GM12873 (cell line): ENCODE results near the gene FIZ1.

Experiments used
- TF ChIP-seq, protein P1 (sequence below): IDR thresholded peaks from 2 replicates; pipeline ENCODE4 v1.5.1; 2012; ENCODE audit warnings: low read depth, mild to moderate bottlenecking, moderate library complexity, low read length, control low read depth; ENCODE audit not compliant: insufficient read depth; ENCODE audit errors: missing control alignments

Gene FIZ1

DNA sequence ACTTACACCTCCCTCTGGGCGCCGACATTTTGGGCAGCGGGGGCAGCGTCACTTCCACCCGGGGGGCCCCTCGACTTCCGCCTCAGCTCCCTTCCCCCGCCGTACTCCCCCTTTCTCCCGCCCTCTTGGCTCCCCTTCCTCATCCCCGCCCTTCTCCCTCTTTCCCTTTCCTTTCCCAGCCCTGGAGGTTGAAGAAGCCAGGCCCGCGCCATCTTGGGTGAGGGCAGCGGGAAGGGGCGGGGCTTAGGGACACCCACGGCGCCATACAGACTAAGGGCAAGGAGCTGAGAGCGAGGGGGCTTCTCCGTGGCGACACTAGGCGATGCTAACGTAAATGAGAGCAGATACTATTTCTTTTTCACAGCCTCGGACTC, at the start of gene FIZ1:
Gene FIZ1, minus strand, starts transcription at position 50 of the 374 bp plus-strand sequence. CDS start 1,652 bp downstream, outside the sequence.
- TF ChIP-seq, protein P1, sequence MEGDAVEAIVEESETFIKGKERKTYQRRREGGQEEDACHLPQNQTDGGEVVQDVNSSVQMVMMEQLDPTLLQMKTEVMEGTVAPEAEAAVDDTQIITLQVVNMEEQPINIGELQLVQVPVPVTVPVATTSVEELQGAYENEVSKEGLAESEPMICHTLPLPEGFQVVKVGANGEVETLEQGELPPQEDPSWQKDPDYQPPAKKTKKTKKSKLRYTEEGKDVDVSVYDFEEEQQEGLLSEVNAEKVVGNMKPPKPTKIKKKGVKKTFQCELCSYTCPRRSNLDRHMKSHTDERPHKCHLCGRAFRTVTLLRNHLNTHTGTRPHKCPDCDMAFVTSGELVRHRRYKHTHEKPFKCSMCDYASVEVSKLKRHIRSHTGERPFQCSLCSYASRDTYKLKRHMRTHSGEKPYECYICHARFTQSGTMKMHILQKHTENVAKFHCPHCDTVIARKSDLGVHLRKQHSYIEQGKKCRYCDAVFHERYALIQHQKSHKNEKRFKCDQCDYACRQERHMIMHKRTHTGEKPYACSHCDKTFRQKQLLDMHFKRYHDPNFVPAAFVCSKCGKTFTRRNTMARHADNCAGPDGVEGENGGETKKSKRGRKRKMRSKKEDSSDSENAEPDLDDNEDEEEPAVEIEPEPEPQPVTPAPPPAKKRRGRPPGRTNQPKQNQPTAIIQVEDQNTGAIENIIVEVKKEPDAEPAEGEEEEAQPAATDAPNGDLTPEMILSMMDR, result no peak

DNA sequence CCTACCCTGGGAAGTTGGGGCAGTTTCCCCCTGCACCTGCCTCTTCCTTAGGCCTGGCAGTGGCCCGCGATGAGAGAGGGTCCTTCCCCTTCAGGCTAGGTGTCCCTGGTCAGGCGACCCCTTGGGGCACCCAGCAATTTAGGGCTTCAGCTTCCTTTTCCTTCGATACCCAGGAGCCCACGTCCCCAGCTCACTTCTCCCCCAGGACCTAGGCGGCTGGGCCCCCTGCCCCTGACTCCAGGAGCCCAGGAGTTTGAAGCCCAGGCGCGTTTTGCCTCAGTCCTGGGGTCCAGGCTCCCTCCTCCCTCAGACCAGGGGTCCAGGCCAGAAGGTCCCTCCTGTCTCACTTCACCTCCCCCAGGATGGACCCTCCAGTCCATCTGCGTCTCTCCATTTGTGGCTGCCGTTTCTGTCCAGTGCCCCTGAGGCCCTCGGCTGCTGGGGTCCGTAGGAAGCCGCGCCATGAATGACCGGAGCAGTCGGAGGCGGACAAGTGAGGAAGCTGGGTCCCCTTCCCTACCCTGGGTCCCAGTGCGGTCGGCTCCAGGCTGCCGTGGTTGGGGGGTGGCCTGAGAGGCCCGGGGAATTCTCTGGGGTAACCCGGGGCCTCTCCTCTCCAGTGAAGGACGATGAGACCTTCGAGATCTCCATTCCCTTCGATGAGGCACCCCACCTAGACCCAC, 49.4 kb upstream of the FIZ1 start:
- TF ChIP-seq, protein P1, result no peak

DNA sequence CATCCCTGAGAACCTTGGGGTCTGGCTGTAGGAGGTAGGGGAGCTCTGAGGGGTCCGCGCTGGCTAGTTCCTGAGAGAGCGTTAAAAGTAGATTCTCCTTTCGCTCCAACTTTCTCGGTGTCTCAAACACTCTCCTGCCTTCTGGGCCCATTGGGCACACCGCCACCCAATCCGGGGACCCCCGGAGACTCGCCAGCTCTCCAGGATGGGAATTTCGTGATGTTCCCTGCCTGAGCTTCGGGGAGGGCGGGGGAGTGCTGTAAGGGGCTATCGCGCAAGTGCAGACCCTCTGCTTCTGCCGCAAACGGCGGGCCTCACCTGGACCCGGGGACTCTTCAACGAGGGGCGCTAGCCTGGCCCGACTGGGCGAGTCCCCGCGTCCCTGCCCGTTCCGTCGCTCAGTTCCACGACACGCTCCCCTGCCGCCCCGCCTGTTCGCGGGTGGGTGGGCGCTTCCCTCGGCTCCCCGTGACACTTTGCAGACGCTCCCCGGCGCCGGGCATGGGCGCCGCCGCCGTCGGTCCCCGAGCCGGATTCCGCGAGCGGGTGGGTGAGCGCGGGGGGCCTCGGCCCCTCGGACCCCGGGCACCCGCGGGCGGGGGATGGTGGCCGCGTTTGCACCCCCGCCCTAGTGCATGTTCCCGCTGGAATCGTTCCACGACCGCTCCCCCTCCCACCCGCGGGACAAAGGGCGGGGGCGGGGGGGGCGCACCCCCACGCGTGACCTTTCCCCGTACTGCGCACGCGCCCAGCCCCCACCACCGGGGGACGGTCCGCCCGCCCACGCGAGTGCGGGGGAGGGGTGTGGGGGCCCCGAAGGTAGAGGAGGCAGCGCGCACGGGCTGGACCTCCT, 48.6 kb upstream of the FIZ1 start, which contains the start of gene CCDC106:
Gene CCDC106, plus strand, starts transcription at position 481 of the 853 bp plus-strand sequence. CDS start 835 bp downstream, outside the sequence.
- TF ChIP-seq, protein P1, result no peak

- TF ChIP-seq, protein P1, result no peak
Observed at GRCh38 chr19:55646889-55647731, 47.8 kb upstream of the FIZ1 start.

- TF ChIP-seq, protein P1, result no peak
Observed at GRCh38 chr19:55645512-55645881, 46.2 kb upstream of the FIZ1 start.

GRCh38 chr19:55644842-55645511, 45.7 kb upstream of the FIZ1 start:
- TF ChIP-seq, protein P1, result no peak
